AG04450 (cell line): ENCODE data around the gene DHRSX. TPM values are rescaled to one million over a fixed set of nuclear protein-coding genes. Genes with fewer than 3 reads are reported as not detected.

ENCODE experiments used
- CTCF ChIA-PET: fragments of 300-600, 350-600 bp; formaldehyde crosslinking; extraction: SDS; loops from one replicate; lab custom pipeline; 2022; ENCODE audit warnings: antibody characterized with exemption, inconsistent platforms; lab: Charles Lee
- POLR2A ChIA-PET: fragments of 350-600 bp; formaldehyde crosslinking; extraction: SDS; loops from one replicate; lab custom pipeline; 2021; ENCODE audit warnings: antibody characterized with exemption, inconsistent platforms; lab: Yijun Ruan, JAX
- DNase-seq: peaks from one replicate; pipeline ENCODE4 v3.0.0-alpha.2; 2011; ENCODE audit warnings: low read depth, low spot score
- H3K27ac ChIP-seq: one replicate; pipeline ENCODE4 v1.5.1; 2012; ENCODE audit warnings: low read depth, low read length, control low read depth
- H3K27me3 ChIP-seq: one replicate; pipeline ENCODE4 v1.6.0; 2012; ENCODE audit warnings: low read length; ENCODE audit not compliant: control insufficient read depth, insufficient read depth
- H3K4me3 ChIP-seq: 2 replicates; pipeline ENCODE4 v1.5.1; 2011; ENCODE audit warnings: mild to moderate bottlenecking, low read depth, low read length, control low read depth
- H3K9me3 ChIP-seq: 2 replicates; pipeline ENCODE4 v1.5.1; 2012; ENCODE audit warnings: low read length; ENCODE audit not compliant: control insufficient read depth, insufficient read depth
- CTCF ChIP-seq: IDR thresholded peaks from 2 replicates; pipeline ENCODE4 v1.5.1; 2011; ENCODE audit warnings: low read depth, low read length, control low read depth, inconsistent platforms
- polyA plus RNA-seq: library from polyadenylated mRNA; depleted of rRNA; stranded (reverse); fragments of >200 nt; gene quantifications from 2 replicates; pipeline ENCODE4 v1.2.3, GENCODE V29; 2011

The DHRSX gene
- polyA plus RNA-seq, 1 experiment = 43.2 TPM

GRCh38 chrX:2311501-2311900, 189.3 kb downstream of the DHRSX start:
- Histone ChIP-seq H3K27ac (no peak overlapping the region), H3K27me3 (no peaks in the 10 kb centered on the region), H3K4me3 (no peak overlapping the region), H3K9me3 (peaks cover 7% of the 10 kb centered on the region)
- ChIA-PET CTCF (no interaction called here), POLR2A (no interaction called here)
- TF ChIP-seq CTCF = no peak
- DNase-seq = no peak

GRCh38 chrX:2301901-2302300, 198.9 kb downstream of the DHRSX start:
- Histone ChIP-seq H3K27ac (no peak overlapping the region), H3K4me3 (no peak overlapping the region), H3K27me3 (no peaks in the 10 kb centered on the region), H3K9me3 (no peaks in the 10 kb centered on the region)
- POLR2A ChIA-PET = no interaction called here
- no peak for DNase-seq
- CTCF ChIA-PET = no interaction called here
- no peak for TF ChIP-seq CTCF

- Histone ChIP-seq H3K4me3 (no peak overlapping the region), H3K9me3 (no peaks in the 10 kb centered on the region; the same call in 1 of the 2 replicates), H3K27me3 (no peaks in the 10 kb centered on the region), H3K27ac (no peak overlapping the region)
- no peak for DNase-seq
- POLR2A ChIA-PET = no interaction called here
- no peak for TF ChIP-seq CTCF
- CTCF ChIA-PET = no interaction called here
These were observed 200.9 kb downstream of the DHRSX start for GRCh38 chrX:2299871-2300270.

- CTCF ChIA-PET = no interaction called here
- POLR2A ChIA-PET = no interaction called here
- no peak for TF ChIP-seq CTCF
These were observed 214.0 kb downstream of the DHRSX start for GRCh38 chrX:2286731-2287130.

GRCh38 chrX:2284601-2285000, 216.2 kb downstream of the DHRSX start:
- no peaks in the 10 kb centered on the region for H3K27me3 ChIP-seq
- no peak overlapping the region for H3K4me3 ChIP-seq
- TF ChIP-seq CTCF = no peak
- no peak for DNase-seq
- H3K27ac ChIP-seq = no peak overlapping the region
- ChIA-PET POLR2A (no interaction called here), CTCF (no interaction called here)
- no peaks in the 10 kb centered on the region; the same call in 1 of the 2 replicates for H3K9me3 ChIP-seq

More at GRCh38 chrX:2286731-2287130, 214.0 kb downstream of the DHRSX start:
- Histone ChIP-seq H3K9me3 (no peaks in the 10 kb centered on the region; the same call in 1 of the 2 replicates), H3K27me3 (no peaks in the 10 kb centered on the region), H3K27ac (no peak overlapping the region), H3K4me3 (no peak overlapping the region)
- no peak for DNase-seq
